ENCODE measurements around the gene FCER2.

GRCh38 chr19:7642295-7643030, 59.5 kb downstream of the FCER2 start:
- TF ChIP-seq, protein P1, sequence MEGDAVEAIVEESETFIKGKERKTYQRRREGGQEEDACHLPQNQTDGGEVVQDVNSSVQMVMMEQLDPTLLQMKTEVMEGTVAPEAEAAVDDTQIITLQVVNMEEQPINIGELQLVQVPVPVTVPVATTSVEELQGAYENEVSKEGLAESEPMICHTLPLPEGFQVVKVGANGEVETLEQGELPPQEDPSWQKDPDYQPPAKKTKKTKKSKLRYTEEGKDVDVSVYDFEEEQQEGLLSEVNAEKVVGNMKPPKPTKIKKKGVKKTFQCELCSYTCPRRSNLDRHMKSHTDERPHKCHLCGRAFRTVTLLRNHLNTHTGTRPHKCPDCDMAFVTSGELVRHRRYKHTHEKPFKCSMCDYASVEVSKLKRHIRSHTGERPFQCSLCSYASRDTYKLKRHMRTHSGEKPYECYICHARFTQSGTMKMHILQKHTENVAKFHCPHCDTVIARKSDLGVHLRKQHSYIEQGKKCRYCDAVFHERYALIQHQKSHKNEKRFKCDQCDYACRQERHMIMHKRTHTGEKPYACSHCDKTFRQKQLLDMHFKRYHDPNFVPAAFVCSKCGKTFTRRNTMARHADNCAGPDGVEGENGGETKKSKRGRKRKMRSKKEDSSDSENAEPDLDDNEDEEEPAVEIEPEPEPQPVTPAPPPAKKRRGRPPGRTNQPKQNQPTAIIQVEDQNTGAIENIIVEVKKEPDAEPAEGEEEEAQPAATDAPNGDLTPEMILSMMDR (IDR thresholded peaks at IDR 0.05) = no peak
- no peak for TF ChIP-seq POLR2A (IDR thresholded peaks at IDR 0.05)
